Left hindlimb (tissue), 1 donor: Measurements from ENCODE around the gene ELL.
"Not testable (repeated sequence)": the region's sequence is repeated elsewhere in the genome, so short reads cannot be mapped to it uniquely, and the experiment has no call there.

Source experiments
- DNase-seq: peaks from one replicate; pipeline ENCODE4 v3.0.0-alpha.2; 2018

ELL gene

DNA sequence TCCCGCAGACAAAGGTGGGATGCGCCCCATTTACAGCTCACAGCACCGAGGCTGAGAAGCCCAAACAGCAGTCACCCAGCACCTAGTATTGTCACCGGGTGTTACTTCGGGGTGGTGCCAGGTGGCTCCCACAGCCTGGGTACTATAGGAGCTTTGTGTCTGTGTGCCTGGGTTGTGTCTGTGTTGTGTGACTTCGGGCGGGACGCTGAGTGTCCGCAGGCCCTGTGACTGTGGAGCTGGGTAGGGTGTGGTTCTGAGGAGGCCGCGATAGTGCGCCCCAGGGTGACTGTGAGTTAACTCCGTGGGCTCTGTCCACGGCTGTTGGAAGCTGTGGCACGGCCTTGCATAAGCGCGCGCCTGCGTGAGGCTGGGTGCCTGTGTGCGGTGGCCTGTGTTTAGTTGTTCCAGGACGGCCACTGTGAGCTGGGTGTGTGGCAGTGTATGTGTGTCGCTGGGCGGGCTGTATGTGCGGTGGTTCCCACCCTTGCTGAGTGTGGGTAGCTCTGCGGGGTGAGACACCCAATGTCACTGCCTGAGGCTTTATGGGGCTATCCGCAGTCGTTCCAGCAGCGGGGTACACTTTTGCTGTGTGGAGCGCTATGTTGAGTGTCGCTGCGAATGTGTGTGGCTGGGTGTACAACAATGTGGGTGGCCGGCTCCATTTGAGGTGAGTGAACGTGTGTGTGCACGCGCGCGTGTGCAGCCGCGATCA is 103.2 kb downstream of the ELL start:
- DNase-seq = no peak

DNA sequence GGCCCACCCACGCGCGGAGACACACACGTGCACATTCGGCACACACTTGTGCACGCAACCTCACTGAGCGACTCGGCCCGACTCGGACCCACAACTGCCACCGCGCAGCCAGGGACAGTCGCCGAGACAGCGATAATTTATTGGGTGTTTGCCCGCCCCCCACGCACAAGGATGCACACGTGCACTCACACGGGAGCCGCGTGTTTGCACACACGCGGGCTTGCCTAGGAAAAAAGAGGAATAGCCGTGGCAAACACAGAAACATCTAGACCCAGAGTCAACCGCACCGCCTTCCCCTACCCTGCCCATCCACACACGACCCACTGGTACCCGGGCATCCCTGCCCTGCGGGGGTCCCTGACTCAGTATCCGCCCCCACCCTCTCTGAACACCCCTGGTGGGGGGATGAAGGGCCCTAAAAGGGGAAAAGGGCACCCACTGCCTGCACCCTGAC is 103.8 kb downstream of the ELL start:
- peak; percentile 64 for DNase-seq

DNA sequence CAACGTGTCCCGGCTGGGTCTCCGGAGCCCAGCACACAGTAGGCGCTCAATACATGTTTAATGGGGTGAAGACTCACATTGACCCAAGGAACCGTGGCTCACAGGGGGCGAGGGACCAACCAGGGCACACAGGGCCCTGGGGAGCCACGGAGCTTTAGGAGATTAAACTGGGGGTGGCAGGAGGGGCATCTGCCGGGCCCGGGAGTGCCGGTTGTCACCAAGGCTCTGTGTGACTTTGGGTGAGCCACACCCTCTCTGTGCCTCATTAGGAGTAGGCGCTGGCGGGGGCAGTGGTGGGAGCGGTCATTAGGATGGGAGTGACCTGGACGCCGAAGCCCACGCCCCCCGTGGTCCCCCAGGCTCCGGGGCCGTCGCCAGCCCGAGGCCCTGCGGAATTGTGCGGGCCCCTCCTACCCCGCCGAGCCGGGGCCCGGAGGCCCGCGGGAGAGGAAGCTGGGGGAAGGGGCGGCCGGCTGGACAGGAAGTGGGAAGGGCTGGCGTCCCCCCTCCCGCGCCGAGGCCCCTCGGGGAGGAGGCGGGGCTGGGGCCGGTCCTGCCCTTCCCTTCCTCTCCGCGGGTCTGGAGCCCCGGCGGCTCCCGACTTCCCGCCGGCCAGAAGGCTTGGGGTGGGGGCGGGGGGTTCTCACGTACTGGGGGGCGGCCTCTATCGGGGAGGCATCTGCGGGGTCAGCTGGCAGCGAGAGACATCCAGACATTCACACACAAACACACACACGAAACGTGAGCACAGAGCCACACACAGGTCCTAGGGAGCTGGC is 104.4 kb downstream of the ELL start:
- DNase-seq = peak; percentile 95

DNA sequence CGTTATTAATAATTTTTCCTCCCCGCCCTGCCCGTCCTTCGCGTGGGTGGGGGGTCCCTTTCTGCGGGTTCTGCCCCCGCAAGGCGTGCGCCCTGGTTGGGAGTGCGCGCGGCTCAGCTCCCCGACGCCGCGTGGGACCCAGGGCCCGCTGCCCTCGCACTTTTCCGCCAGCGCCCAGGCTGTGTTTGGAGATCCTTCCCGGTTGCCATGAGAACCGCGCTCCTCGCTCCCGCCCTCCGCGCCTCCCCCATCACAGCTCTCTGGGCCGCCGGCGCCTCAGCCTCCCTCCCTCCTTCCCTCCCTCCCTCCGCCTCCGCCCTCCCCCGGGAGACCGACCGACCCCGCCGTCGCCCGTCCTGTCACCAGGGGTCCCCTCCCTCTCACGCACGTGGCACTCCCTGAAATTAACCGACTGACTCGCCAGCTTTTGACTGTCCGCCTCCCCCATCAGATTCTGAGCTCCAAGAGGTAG is 105.1 kb downstream of the ELL start:
- DNase-seq = peak; percentile 96

DNA sequence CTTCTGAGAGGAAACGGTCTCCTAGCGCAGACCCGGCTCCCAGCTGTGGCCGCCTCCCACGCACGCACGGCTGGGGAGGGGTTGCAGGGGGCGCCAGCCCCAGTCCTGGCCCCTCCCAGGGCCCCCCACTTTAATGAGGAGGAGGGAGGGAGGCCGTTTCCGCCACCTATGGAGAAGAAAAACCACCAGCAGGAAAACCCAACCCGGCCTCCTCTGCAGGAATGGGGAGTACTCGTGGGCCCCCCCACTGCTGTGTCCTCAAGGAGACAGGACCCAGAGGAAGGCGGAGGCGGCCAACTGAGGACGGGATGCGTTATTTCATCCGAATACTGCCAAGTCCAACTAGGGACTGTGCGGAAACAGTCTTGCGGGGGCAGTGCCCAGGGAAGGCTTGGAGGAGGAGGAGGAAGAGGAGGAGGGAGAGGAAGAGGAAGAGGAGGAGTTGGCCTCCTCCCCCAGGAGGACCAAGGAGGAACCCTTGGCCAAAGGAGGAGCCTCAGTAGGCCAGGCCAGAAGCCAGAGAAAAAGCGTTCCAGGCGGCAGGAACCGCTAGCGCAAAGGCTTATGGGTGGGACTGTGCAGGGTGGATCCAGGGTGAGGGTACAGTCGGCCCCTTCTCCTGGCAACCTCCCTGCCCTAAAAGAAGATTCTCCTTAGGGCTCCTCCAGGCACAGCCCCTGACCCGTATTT is 106.5 kb downstream of the ELL start:
- peak; percentile 91 for DNase-seq

DNA sequence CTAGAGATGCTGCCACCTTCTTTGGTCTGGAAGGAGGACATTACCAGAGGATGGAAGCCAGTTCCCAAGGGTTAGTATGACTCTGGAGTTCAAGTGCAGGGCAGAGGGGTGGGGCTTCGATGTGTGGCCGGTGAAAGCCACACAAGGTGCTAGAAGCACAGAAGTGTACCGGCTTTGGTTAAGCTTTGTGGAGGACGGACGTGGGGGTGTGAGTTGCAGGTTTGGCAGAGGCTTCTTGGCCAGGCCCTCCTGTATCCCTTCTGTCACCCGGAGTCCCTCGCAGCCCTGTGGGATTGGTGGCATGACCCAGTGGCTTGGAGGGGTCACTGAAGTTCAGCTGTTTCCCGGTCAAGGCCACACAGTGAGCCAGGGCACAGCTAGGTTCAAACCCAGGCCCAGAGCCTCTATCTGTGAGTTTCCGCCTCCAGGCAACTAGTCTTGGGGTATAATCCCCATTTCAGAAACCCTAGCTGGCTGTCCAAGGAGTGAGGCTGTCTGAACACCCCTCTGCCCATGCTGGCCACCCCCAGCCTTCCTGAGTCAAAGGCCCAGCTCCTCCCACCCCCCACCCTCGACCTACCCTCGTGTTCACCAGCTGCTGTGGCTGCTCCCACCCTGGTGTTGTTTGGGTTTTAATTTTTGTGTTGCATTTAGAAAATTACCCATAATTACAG is 107.2 kb downstream of the ELL start:
- DNase-seq = no peak

DNA sequence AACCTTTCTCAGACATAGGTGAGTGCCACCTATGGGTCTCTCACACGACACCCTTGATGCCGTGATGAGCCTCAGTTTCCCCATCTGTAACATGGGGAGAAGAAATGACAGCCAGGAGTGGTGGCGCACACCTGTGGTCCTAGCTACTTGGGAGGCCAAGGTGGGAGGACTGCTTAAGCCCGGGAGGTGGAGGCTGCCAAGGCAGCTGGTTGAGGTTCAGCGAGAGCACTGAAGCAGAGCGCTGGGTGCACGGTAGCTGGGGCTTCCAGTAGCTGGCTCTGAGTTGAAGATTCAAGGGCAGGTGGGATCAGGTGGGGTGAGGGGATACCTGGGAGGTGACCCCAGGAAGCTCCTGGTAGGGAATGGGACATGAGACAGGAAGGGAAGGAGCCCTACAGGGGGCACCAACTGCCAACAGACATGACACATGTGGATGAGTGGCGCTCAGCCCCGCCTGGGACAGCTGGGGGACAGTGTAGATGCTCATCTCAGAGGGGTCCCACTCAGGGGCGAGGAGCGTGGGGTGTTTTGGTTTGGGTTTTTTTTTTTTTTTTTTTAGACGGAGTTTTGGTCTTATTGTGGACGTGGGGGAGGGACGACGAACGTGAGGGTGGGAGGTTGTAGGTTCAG is 109.1 kb downstream of the ELL start:
- DNase-seq = peak; percentile 37

DNA sequence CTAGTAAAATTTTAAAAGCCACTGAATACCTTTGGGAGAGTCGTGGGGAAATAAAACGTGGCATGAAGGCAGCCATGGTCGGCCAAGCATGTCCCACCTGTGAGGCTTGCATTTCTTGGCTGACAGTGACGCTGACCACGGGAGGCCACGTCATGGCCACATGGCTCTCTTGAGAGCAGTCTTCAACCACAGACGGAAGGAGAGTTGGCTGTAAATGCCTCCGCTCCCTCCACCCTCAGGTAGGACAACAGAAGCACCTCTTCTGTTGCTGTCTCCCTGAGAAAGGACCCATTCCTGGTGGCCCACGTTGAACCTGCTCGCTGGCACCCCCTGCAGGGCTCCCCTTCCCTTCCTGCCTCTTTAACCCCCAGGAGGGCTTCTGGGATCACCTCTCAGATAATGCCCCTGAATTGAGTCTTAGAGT is 113.8 kb downstream of the ELL start:
- DNase-seq = no peak

DNA sequence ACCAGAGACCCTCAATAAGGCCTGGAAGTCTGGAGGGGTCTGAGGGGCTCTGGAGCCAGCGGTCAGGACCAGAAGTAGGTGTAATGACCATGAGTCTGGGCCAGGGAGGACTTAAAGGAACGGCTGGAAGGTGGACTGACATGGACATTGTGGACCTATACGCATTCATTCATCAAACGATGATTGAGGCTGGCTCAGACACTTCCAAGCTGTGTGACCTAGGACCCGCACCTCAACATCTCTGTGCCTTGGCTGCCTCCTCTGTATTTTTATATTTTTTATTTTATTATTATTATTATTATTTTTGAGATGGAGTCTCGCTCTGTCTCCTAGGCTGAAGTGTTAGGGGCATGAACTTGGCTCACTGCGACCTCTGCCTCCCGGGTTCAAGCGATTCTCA is 115.1 kb downstream of the ELL start:
- no peak for DNase-seq

DNA sequence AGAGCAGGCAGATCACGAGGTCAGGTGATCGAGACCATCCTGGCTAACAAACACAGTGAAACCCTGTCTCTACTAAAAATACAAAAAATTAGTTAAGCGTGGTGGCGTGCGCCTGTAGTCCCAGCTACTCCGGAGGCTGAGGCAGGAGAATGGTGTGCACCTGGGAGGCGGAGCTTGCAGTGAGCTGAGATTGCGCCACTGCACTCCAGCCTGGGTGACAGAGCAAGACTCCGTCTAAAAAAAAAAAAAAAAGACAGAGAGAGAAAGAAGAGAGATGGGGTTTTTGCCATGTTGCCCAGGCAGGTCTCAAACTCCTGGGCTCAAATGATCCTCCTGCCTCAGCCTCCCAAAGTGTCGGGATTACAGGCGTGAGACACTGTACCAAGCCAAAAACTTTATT is 116.1 kb downstream of the ELL start:
- not testable (repeated sequence) for DNase-seq

DNA sequence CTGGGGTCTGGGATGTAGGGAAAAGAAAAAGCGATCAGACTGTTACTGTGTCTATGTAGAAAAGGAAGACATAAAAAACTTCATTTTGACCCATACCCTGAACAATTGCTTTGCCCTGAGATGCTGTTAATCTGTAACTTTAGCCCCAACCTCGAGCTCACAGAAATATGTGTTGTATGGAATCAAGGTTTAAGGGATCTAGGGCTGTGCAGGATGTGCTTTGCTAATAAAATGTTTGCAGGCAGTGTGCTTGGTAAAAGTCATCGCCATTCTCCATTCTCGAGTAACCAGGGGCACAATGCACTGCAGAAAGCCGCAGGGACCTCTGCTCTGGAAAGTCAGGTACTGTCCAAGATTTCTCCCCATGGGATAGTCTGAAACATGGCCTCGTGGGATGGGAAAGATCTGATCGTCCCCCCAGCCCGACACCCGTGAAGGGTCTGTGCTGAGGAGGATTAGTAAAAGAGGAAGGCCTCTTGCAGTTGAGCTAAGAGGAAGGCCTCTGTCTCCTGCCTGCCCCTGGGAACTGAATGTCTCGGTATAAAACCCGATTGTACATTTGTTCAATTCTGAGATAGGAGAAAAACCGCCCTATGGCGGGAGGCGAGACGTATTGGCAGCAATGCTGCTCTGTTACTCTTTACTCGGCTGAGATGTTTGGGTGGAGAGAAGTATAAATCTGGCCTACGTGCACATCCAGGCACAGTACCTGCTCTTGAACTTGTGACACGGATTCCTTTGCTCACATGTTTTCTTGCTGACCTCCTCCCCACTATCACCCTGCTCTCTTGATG is 119.2 kb downstream of the ELL start:
- DNase-seq = not testable (repeated sequence)

DNA sequence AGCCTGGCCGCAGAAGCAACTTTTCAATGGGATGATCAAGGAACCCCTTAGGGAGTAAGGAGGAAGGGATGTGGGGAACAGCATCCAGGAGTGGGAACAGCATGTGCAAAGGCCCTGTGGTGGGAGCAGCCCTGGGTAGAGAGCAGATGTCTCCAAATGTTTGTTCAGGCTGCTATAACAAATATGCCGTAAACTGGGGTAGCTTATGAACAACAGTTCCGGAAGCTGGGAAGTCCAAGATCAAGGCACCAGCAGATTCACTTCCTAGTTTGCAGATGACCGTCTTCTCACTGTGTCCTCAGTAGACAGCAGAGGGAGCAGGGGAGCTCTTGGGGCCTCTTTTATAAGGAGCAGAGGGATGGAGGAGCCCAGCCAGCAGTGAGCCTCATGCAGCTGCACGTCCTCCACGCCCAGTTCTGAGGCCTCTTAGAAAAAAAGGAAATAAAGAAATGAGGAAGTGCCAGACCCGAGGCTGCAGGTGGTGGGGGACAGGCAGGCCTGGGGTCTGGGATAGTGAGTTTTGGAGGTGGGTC is 120.2 kb downstream of the ELL start:
- peak; percentile 79 for DNase-seq

DNA sequence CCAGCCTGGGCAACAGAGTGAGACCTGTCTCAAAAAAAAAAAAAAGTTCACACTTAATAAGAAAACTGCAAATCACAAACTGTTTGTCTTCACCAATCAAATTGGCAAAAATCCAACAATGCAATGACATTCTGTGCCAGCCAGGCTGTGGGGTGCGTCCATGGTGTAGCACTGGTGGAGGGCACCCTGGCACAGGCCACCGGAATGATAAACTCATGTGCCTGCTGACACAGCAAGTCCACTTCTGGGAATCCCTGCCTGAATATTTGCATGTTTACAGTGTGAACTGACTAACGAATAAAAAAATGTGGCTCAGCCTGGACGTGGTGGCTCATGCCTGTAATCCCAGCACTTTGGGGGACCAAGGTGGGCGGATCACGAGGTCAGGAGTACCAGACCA is 122.9 kb downstream of the ELL start:
- DNase-seq = no peak

DNA sequence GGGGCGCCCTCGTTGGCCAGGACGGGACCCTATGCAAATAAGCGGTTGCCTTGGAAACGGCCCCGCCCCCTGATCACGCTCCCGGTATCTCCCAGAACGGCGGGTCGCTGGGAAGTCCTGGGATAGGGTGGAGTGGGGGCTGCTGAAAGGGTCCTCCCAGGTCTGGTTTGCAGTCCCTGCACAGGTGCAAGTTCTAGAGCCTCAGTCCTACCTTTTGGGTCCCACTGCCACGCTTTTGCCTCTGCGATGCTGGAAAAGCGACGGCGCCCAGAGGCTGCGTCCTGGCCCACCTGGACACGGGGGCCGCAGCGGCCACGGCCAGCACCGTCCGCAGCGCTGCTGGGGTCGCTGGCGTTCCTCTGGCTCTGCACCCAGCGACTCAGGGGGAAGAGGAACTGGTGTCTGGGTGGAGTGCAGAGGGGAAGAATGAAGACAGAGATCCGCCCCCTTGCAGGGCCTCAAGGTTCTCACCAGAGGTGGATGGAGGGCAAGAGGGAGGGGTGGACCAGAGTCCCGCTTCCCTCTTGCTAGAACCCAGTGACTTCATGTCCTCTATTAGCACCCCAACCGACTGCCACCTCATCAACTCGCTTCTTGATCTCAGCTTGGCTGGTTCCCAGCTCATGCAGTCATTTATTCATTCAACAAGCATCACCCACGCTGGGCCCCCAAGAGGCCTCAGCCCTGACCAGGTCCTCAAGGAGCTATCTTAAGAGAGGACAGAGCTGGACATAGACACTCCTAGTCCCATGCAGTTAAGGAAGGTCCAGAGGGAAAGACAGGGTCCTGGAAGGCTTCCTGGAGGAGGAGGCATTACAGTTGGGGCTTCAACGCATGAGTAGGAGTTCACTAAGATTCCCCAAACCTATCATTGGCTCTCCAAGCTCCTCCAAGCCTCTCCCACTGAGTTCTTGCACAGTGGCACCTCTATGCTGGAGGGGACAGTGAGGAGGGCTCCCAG is 124.3 kb downstream of the ELL start, which contains the start of gene LRRC25:
Gene LRRC25, minus strand, starts transcription at position 381 of the 961 bp plus-strand sequence. CDS start 659 bp downstream, outside the sequence.
- no peak for DNase-seq

DNA sequence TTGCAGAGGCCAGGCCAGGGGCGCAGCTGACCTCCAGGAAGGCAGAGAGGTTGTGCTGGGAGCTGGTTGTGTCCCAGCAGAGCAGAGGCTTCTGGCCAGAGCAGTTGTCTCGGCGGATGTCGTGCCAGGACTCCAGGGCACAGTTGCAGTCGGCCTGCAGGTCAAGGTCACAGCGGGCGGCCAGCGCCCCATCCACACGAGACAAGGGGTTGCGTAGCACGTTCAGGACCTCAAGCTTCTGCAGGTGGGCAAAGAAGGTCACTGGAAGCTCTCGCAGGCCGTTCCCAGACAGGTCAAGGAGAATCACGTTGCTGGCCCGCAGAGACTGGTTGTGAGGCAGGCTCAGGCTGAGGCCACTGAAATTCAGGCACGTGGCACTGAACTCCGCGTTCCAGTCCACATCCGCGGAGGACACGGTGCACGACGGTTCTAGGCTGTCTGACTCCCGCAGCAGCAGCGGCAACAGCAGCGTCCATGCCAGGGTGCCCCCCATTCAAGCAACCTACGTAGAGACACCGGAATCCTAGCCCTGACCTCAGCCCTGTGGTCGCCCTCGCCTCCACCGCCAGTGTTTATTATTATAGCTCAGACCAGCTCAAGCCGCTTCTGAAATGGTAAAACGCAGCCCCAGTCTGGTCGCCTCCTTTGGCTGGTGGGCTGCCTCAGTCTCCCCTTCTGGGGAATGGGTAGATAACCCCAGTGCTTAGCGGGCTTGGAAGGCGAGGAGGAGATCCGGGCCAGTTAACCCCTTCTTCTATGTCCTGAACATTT is 125.2 kb downstream of the ELL start:
- no peak for DNase-seq

DNA sequence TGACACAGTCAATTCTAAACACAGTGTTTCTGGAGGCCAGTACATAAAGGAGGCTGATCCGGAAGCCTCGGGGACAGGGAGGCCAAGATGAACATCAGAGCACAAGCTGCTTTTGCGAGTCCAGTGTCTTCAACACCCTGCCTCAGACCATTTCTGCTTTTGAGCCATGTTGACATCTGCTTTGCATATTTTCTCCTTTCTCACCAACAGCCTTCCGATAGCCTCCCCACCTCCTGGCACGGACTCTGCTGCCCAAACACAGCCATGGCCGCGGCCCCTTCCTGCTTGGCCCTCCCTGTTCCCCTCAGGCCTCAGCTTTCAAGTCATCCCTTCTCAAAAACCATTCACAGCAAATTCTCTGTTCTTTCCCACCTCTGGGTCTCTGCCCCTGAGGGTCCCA is 128.0 kb downstream of the ELL start:
- no peak for DNase-seq

DNA sequence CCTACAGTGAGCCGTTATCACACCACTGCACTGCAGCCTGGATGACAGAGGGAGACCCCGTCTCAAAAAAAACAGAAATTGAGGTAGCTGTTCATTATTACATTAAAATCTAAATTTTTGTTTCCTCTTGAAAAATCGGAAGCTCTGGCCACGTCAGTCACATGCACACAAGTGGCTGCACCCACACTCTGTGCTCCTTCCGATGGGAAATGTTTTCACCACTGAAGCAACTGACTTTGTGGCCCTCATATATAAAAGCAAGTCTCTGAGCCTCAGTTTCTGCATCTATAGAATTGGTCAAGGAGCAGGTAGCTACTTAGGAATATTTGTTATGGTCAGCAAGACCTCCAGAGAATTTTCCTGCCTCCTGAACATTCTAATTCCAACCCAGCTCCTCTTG is 128.9 kb downstream of the ELL start:
- no peak for DNase-seq
